Brain pericyte (primary cell): Measurements from ENCODE around the gene SERHL2.
"Not testable (repeated sequence)": the region's sequence is repeated elsewhere in the genome, so short reads cannot be mapped to it uniquely, and the experiment has no call there.

Source experiments
- DNase-seq: peaks from one replicate; pipeline ENCODE4 v3.0.0-alpha.2; 2012; ENCODE audit warnings: low read depth, low spot score

Gene SERHL2

DNA sequence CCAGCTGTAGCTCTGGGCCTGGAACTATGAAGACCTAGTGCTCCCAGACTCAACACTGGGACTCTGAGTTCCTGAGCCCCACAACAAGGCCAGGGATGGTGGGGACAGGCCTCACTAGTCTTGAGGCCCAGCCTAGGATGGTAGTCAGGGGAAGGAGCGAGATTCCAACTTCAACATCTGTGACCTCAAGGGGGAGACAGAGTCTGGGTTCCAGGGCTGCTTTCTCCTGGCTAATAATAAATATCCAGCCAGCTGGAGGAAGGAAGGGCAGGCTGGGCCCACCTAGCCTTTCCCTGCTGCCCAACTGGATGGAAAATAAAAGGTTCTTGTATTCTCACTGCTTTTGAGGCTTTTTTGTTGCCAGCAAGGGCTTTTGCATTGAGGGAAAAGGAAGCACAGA lies 20.3 kb downstream of the SERHL2 start:
- DNase-seq, result not testable (repeated sequence)

DNA sequence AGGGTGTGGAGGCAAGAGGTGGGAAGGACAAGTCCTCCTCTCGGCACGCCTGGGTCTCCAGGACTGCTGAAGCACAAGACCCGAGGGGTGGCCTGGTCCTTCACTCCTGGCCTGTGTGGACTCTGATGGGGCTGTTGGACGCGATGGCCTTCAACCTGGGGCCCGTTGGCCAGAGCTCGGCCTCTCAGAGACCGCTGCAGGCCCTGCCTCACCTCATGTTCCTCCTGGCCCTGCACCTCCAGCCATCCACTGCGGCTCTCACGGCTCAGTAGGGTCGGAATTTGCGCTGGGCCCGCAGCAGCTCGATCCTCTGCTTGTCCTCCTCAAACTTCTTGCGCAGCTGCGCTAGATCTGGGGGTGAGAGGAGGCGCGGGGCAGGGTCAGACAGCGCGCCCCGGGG lies 20.7 kb downstream of the SERHL2 start:
- DNase-seq, result not testable (repeated sequence)

DNA sequence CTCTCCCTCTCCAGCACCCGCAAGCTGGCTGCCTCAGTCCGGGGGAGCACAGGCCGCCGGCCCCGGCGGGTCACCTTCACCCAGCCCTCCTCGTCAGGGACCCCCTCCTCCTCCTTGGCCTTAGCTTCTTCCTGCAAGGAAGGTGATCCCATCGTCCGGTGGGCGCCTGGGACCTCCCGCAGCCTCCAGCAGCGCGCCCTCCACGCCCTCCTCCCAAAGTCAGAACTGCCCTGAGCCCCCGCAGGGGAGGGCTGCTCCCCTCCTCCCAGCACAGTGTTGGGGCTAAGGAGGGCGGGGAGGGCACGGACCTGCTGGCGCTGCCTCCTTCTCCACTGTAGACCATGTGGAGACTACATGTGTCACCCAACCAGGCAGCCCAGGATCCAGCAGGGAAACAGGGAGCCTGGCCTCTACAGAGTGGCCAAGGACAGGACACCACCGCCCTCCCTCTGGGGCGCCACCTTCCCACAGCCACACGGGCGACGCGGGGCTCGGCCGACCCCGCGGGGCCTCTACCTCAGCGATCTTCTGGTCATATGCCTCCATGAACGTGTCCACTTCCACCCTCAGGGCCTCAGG lies 22.3 kb downstream of the SERHL2 start:
- DNase-seq, result not testable (repeated sequence)

DNA sequence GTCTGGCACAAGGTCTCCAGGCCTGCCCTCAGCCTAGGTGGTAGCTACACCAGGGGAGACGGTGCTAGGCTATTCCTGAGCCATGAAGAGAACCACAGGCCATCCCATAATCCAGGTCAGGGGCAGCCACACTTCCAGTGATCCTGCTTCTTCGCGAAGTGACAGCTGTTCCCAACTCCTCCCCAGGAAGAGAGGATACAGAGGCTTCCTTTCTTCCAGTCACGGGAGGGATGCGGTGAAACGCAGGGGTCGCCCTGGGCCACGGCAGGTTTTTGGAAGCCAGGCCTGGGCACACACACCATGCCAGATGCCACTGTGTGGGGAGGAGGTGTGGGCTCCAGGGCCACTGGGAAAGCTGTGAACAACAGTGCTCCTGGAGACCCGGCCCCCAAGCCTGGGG lies 23.4 kb downstream of the SERHL2 start:
- not testable (repeated sequence) for DNase-seq

DNA sequence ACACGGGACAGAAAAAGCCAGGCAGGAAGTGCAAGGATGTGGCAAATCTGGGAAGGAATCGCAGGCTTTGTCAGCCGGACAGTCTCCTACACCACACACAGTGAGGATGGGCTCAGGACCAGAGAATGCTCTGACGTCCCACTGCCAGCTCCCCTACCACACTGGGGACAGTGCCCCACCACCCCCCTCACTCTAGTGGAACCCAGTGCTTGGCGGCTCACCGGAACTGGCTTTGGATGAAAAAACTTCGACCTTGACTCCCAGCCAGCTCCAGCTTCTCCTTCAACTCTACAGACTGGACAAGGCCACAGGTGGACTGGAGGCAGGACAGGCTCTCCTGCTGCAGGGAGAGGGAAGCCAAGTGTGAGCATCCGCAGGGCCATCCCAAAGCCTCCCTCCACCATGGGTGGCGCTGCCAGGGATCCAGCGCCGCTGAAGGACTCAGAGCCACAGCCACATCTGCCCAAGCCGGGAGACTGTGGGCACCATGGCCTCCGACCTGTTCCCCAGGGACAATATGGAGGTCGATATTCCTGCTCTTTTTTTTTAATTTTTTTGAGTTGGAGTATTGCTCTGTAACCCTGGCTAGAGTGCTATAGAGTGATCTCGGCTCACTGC lies 24.0 kb downstream of the SERHL2 start:
- DNase-seq, result no peak

DNA sequence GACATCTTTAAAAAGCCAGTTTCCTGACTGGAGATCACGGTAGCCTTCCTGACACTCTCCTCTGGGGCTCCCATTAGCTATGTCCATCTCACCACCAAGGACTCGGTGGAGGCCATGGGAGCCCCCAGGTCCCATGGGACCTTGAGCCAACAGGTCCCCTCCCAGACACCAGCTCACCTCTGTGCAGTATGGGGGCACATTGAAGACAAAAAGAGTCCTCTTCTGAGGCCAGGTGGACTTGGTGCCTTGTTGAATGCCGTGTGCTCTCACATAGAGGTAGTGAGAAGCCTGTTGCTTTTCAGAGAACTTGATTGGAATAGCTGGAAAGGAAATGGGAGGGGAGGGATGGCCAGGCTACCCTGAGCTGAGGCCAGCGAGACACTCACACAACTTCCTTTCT lies 26.3 kb downstream of the SERHL2 start:
- not testable (repeated sequence) for DNase-seq

DNA sequence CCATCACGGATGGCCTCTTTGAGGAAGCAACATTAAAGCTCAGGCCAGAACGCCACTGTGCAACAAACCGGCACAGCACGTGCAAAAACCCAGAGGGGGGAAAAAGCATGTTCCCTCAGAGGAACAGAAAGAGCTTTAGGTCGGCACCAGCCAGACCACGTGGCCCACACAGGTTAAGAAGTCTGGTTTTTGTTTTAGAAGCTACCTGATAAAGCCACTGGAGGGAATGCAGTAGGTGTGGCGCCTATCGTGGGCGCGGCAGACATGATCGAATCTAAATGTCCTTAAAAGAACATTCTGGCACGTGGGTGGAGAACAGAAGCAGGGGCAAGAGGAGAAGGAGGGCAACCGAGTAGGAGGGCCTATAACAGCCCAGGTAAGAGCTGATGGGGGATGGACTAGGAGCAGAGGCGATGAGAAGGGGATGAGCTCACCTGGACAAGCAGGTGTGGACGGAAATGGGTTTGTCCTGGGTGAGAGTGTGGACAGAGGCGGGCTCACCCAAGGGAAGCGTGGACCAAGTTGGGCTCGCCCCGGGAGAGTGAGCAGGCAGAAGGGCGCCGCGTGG lies 27.5 kb downstream of the SERHL2 start:
- DNase-seq, result not testable (repeated sequence)

DNA sequence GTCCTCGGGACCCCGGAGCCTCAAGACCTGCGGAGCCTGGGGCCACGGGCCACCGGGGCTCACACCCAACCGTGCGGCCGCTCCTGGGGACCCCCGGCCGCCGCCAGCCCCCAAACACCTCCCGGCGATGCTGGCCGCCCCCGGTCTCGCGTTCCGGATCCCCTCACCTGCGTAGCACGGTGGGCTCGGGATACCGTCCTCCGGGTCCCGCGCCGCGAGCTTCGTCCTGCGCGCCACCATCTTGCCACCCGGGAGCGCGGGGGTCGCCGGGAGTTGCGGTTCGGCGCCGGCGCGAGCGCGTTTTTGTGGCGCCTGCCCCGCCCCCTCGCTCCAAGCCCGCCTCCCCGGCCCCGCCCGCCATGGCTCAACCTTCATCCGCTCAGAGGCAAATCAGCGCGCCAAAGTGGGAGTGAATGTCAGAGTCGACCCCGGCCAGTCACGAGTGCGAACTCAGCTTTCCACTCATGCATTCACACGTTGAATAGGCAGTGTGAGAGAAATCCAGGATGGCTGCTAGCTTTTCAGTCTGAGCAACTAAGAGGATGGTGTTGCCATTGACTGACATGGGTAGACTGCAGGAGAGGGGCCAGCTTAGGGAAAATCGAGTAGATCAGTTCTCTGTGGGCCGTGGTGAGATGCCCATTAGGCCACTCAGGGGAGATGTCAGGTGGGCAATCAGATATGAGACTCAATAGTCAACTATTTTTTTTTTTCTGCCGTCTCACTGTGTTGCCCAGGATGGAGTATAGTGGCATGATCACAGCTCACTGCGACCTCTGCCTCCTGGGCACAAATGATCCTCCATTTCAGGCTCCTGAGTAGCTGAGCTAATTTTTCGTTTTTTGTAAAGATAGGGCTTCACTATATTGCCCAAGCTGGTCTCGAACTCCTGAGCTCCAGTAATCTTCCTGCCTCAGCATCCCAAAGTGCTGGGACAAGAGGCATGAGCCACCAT lies 28.3 kb downstream of the SERHL2 start:
- DNase-seq, result no peak

DNA sequence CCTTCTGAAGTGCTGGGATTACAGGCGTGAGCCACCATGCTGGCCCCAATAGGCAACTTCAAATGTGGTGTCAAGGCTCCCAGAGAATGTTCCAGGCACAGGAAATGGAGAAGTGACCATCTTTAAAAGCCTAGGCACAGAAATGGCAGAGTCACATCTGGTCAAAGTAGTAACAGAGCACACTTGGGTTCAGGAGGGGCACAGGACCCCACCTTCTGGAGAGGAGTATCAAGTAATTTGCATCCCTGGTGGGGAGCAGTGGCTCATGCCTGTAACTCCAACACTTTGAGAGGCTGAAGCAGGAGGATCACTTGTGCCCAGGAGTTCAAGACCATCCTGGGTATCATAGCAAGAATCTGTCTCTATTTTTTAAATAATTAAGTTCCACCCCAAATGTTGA lies 29.2 kb downstream of the SERHL2 start:
- DNase-seq, result no peak

DNA sequence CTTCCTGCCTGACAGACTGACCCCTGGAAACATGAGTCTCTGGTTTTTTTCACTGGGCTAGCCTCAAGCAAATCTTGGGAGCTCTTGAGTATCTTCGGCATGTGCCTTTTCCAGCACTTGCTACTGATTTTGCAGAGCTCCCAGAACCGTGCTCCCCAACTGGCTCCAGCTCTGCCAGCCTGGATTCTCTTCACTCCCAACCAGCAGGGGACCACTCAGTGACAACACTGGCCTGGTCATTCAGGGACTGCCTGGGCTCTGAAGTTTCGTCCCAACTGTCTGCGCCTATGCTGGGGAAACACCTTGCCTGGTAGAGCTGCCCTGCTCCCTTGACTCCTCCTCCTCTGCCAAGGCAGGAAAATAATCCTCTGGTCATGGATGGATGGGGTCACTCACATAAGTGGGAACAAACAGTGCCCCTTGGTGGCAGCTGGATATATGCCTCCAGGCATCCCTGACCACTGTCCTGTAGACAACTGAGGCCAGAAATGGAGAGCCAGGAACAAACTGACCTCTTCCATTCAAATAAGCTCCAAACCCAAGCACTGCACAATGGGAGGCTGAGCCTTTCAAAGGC lies 30.7 kb downstream of the SERHL2 start:
- DNase-seq, result no peak

DNA sequence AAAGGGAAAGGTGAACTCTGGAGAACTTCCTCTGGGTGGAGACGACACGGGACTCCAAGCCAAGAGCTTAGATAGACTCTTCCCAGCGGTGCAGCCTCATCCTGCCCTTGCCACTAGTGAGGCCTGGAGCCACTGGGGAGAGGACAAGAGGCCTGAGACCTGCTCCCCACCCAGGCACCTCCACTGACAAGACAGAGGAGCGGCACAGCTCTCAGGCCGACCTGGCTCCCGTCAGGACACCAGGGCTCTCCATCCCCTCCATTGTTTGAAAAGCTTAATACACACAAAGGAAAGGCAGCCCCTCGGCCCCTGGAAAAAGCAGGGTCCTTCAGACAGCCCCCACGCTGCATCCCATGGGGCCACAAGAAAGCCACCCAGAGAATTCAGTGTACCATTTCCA lies 31.3 kb downstream of the SERHL2 start:
- no peak for DNase-seq

DNA sequence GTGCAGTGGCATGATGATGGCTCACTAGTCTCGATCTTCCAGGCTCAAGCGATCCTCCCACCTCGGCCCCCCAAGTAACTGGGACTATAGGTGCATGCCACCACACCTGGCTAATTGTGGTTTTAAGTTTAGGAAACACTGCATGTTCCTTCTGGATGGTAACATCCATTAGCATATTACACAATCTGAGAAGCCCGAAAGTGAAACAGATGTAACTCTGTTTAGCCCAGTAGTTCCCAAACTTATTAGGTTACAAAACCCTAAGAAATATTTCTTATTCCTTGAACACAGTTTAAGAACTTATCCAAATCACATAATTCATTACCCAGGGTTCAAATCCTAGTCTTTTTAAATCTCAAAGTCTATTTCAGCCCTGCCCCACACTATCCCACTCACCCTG lies 32.6 kb downstream of the SERHL2 start:
- DNase-seq, result no peak

DNA sequence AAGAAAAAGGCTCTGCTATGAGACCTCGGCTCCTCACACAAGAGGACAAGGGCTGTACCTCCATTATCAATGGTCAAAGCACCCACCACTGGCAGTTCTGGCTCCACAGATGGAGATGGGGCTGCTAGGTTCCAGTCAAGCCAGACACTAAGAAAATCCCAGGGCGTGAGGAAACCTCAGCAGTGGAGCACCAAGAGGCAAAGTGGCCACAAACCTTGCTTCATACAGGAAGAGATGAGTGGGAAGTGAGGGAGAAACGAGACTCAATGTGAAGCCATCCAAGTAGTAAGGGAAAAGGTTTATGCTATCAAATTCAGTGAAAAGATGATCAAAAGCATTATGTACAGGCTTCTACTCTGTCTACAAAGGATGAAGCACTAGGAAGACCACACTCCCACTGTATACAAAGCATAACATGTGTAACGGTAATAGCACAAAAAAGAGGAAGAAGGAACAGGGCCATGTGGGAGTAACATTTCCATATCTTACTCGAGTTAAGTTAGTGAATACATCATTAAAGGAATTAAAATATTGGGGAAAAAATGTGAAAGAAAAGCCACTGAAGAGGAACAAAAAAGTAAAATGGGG lies 33.9 kb downstream of the SERHL2 start:
- DNase-seq, result no peak

DNA sequence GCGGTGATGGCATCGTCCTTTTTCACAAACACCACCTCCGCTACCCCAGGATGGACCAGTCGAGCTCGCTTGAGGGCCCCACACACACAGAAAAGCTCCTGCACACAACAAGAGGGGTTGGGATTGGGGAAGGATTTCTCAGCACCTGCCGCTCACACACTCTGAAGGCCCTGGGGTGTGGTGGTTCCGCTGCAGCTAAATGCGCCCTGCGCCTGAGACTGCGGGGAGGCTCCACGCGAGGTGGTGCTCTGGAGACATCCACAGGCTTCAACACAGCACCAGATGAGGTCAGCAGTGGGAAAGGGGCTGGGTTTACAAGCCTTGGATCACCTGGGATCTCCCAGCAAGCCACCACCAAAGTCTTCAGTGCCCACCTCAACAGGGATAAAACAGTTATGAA lies 38.2 kb downstream of the SERHL2 start:
- no peak for DNase-seq

DNA sequence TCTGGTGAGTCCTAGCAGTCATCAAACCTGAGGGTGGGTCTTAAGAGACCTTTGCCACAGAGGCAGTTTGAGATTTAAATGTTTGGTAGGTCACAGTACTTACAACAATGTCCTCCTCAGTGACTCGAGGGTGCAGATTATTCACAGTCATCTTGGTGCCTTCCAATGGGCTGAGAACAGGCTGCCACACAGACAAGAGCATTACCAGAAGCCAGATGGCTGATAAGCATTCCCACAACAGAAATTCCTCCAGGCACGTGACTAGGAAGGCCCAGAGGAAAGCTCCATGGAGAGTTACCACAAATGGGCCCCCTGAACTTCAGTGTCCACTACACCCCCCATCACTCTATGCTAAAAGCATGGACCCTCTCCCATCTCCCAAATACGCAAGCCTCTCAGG lies 41.7 kb downstream of the SERHL2 start:
- no peak for DNase-seq

DNA sequence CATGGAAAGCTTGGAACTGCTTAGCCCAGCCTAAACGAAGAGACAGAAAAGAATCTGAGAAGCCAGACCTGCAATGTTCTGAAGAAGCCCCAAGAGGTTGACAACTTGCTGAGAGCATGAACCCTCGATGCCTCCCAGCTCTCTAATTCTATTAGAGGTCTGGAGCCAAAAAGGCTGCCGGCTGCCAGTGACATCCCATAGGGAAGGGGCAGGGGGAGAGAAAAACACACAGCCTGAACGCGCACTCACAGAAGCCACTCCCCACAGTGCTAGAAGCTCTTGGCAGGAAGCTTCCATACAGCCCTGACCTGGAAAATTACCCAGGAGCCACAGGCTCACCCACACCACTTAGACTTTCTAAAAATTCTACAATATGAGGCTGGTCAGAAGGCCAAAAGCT lies 42.6 kb downstream of the SERHL2 start:
- DNase-seq, result no peak

DNA sequence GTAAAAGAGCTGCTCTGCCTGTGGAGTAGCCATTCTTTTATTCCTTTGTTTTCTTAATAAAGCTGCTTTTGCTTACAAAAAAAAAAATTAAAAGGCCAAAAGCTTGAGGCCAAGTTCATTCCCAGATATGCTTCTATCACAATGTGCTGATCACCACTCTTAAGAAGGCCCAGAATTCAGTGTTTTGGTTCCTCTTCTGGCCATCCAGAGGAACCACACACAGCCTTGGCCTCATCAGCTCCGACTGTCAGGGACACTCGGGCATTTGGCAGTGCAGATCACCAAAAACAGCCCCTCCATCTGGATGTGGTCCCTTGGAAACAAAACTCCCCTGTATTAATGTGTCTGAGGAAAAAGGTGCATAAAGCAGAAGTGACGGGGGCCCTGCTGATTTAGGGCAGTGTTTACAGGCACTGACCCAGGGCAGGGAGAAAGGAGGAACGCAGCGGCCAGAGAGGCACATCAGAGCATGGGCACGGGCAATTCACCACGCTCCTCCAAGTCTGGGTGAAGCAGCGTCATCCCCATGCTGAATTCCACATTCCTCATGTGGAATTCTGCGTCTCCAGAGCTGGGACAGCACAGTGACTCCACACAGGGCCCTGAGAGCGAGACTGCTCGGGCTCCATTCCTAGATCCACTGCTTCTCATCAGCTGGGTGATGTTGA lies 43.2 kb downstream of the SERHL2 start:
- DNase-seq, result no peak

DNA sequence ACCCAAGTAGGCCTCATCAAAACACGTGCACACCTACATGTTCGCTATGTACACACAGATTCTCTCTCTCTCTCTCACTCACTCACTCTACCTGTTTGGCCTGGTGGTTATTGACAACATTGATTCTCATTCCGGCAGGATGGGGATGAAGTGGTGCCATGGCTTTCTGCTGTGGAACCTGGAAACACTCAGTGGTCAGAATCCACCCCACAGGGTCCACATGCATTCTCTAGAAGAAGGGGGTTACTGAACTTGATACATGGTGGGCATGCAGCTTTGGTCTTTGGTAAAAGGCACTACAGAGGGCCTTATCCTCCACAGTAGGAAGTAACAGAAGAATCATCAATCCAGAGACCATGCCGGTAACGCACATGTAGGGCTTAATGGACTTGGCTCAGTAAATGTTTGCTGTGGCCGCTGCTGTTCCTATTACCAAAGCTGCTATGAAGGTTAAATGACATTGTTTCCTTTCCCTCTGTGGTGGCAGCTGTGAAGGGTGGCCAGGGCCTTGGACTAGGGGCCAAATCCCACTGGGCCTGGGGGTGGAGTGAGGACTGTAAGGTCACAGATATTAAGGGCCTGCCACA lies 48.2 kb downstream of the SERHL2 start:
- no peak for DNase-seq

DNA sequence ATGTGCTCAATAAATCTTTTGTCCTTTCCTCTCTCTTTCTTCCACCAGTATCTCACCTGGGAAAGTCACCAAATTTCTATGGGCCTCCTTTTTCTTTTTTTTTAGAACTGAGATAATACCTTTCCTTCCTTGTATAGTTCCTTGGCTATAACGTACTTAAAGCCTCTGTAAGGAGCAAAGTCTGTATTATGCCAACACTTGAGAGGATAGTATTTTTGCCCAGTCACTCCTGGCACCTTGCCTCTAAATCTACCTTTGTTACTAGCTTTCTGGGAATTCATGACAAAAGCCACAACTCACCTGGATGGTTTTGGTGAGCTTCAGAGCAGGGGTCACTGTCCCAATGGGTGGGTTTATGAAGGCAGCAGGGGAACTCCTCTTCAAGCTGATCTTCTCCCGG lies 48.7 kb downstream of the SERHL2 start:
- DNase-seq, result no peak

DNA sequence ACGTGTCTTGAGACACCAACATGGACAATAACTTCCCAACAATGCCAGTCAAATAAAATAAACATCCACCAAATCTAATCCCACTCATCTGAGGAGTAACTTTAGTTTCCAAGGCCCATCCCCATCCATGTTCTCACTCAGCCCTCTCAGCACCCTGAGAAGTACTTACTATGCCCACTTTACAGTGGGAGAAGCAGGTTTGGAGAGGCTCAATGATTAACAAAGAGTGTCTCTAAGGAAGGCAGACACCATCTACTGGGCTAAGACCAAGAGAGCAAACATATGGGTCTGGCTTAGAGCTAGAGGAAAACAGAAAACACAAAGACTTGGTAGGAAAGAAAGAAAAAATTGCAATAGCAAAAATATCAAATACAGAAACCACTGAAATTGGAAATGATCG lies 49.7 kb downstream of the SERHL2 start:
- DNase-seq, result no peak

DNA sequence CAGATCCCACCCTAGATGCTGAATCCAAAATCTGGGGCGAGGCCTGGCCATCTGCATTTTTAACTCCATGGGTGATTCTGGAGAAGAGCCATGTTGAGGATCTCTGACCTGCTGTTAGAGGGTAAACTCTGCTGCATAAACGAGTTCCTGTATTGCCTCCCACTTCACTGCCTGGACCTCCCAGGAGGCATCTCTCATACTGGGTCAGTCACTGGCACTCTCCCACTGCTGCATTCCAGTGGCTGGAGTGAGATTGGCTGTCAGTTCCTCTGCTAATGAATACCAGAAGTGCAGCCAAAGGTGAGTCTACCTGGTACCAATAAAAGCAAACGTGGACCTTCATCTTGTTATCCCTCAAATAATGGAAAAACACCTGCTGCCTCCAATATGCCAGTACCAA lies 50.6 kb downstream of the SERHL2 start:
- no peak for DNase-seq
